Activated CD8-positive, alpha-beta memory T cell treated with anti-CD3 and anti-CD28 coated beads for 1 hour (primary cell): ENCODE data around the gene BIRC2.
A peak's percentile ranks its signal among the peaks of the same experiment; 100 is the strongest.
"Not testable (repeated sequence)": the region's sequence is repeated elsewhere in the genome, so short reads cannot be mapped to it uniquely, and the experiment has no call there.

Experiments
- DNase-seq, 2 donors: peaks; one replicate each; pipeline ENCODE4 v3.0.0-alpha.2; 2020; ENCODE audit warnings: low read depth in 1 of 2; ENCODE audit errors: extremely low read depth in 1 of 2

Gene BIRC2

DNA sequence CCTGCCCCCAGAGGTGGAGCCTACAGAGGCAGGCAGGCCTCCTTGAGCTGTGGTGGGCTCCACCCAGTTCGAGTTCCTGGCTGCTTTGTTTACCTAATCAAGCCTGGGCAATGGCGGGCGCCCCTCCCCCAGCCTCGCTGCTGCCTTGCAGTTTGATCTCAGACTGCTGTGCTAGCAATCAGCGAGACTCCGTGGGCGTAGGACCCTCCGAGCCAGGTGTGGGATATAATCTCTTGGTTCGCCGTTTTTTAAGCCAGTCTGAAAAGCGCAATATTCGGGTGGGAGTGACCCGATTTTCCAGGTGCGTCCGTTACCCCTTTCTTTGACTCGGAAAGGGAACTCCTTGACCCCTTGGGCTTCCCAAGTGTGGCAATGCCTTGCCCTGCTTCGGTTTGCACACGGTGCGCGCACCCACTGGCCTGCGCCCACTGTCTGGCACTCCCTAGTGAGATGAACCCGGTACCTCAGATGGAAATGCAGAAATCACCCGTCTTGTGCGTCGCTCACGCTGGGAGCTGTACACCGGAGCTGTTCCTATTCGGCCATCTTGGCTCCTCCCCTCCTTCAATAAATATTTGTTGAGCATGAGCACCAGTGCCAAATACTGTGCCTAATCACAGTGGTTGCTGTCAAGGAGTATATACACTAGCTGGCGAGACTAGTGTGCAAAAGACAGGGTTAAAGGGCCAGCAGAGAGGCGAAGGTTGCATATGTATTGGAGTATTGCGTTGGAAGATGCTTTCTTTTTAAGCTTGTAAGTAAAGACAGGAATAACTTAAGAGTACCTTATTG lies 27.8 kb downstream of the BIRC2 start:
- not testable (repeated sequence) for DNase-seq

DNA sequence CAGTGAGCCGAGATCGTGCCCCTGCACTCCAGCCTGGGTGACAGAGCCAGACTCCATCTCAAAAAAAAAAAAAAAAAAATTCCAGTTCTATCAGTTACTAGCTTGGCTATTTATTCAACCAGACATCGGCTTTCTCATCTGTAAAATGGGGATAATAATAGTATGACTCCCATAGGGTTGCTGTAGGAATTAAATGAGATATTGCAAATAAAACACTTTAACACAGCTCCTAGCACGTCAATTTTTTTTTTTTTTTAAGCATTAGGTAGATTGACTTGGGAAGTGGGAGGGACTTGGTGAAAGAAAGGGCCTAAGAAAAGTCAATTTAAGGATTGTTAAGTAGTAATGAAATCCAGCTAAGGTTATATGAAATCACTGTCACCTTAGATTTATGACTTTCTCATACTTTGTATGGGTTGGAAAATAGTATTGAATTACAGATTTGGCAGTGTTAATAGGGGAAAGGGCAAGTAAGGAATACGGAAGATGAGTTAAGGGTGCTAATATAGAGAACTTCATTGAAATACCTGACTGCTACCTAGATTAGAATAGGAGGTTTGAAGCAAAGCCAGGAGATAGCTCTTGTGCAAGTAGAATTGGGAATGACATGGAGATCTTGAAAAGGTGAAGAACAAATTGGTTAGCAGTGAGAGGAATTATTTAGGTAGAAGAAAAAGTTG lies 28.8 kb downstream of the BIRC2 start:
- no peak for DNase-seq

DNA sequence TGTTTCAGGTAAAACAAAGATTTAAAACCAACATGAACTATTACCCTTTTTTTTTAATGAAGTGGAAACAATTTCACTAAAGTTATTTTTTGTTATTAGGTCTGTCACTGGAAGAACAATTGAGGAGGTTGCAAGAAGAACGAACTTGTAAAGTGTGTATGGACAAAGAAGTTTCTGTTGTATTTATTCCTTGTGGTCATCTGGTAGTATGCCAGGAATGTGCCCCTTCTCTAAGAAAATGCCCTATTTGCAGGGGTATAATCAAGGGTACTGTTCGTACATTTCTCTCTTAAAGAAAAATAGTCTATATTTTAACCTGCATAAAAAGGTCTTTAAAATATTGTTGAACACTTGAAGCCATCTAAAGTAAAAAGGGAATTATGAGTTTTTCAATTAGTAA lies 30.9 kb downstream of the BIRC2 start:
- DNase-seq = no peak

DNA sequence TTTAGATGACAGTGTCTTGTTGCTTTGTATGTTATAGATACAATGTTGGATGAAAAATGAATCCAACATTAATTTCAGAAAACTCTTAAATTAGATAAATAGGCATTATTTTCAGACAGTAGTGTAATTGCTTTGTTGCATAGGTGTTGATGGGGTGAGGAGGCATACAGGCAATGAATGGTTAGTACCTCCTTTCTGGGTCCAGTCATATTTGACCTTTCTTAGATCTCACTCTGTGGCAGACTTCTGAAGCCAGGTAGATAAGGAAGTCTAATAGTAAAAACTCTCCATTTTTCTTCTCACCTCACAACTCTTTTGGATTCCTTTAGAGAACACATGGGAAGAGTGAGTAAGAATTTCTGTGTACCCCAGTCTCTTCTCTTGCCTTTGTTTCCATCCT lies 31.8 kb downstream of the BIRC2 start:
- no peak for DNase-seq

DNA sequence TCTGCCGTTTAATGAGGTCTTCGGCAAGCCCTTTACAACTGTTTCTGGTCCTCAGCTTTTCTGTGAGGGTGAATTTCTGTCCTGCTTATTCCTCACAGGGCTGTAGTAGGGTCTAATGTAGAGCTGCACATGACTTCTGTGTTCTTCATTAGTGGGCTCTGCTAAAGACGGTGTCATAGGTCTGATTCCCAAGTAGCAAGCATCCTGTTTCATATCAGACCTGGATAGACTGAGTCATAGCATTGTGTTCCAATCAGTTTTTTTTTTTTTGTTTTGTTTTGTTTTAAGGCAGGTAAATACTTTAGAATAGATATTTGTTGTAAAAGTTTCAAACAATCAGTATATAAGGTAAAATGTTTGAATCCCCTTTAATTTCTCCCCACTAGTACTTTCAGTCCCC lies 35.4 kb downstream of the BIRC2 start:
- no peak for DNase-seq

DNA sequence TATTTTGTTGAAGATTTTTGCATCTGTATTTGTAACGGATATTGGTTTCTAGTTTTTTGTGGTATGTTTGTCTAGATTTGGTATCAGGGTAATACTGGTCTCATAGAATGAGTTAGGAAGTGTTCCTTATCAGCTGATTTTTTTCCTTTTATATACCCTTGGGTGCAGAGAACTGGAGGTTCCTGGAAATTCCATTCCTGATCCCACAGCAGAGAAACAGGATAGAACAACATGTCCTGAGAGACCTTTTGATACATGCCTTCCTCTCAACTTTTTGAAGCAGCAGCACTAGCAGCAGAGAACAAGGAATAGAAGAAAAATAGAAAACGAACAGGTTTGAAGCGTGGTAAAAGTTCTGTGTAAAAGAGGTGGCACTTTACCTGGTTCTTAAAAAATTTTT lies 36.8 kb downstream of the BIRC2 start:
- no peak for DNase-seq

DNA sequence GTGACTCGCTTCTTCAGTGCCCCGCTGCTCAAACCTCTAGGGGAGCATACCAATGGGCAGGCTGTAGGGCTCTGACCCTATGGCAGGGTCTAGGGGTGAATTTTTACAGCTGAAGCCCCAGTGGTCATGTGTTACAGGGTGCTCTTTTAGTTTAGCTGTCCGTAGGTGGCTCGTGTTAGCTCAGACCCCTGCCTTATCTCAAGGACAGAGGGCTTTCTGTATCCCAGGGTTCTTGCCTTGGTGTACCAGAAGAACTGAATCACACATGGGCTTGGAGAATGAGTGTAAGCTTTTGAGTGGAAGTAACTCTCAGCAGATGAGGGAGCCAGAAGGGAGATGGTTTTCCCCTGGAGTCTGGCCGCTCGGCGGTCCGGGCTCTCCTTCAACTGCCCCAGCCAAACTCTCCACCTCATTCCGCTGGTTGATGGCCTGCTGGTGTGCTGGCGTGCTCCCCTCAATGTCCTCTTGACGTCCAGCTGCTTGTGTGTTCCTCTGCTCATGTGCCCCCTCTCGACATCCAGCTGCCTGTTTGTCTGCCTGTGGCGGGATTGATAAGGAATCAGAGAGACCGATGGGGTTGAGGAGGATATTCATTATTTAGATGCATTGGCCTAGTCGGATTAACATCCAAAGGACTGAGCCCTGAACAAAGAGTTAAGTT lies 37.5 kb downstream of the BIRC2 start:
- DNase-seq = no peak

DNA sequence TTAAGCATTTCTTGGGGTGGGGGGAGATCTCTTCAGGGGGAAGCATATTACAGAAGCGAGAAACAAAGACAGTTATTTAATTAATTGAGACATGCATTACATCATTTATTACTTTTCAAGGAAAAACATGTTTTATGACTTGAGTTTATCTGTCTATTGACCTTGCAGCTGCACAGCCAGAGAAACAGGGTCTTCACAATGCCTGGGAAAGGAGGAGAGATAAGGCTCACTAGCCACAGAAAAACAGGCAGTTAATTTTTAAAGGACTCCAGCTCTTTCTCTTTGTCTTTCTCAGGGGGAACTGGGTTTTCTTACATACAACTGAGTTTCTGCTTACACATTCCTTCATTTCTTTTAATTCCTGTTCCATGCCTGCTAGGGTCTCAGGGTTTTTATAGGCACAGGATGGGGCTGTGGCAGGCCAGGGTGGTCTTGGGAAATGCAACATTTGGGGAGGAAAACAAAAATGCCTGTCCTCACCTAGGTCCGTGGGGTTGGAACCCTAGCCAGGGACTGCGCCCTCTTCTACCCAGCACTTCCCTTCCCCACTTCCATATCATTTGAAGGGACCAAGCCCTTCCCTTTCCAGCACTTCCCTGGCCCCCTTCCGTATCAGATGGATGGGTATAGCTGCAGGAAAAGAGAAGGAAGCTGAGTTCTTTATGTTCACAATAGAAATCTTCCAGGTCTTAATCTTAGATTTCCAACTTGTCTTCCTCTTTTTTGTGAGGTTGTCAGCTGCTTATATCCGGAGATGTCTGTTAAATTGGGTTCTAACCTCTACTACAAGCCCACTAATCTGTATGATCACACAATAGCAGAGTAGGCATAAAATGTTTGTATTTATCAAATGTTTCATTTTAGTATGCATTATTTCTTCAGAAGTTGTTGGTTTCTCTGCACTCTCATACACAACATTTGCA lies 38.3 kb downstream of the BIRC2 start:
- no peak for DNase-seq

DNA sequence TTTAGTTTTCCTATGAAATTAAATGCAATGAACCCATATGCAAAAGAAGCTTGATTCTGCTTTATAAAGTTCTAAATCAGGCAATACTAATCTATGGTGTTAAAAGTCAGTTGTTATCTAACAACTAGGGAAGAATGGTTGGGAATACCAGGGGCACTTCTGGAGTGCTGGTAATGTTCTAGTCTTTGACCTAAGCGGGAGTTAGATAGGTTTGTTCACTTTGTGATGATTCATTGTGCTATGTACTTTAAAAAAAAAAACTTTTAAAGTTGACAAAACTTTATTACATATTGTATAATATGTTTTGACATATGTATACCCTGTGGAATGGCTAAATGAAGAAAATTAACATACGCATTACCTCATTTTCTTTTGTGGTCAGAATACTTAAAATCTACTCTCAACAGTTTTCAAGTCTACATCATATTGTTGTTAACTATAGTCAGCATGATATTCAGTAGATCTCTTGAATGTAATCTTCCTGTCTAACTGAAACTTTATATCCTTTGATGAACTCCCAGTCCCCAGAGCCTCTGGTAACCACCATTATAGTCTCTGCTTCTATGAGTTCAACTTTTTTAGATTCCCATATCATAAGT lies 39.2 kb downstream of the BIRC2 start:
- no peak for DNase-seq

DNA sequence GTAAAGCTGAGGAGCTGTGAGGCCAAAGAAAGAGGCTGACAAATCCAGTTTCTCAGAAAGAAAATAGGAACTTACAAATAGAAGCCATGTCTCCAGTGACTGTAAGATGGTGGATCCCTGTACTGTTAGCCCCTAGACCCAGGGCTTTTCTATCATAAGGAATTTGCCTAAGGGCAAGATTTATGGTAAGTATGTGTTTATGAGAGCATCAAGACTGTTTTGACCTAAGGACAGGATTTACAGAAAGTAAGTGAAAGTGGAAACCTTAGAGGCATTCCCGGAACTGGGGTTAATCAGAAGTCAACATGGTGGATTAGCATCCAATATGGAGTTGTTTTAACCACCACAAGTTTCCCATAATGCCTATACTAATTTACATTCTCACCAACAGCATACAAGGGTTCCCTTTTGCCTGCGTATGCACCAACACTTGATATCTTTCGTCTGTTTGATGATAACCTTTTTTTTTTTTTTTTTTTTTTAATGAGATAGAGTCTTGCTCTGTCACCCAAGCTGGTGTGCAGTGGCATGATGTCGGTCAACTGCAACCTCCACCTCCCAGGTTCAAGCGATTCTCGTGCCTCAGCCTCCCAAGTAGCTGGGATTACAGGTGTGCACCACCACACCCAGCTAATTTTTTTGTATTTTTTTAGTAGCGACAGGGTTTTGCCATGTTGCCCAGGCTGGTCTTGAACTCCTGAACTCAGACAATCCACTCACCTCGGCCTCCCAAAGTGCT lies 40.2 kb downstream of the BIRC2 start:
- DNase-seq = no peak

DNA sequence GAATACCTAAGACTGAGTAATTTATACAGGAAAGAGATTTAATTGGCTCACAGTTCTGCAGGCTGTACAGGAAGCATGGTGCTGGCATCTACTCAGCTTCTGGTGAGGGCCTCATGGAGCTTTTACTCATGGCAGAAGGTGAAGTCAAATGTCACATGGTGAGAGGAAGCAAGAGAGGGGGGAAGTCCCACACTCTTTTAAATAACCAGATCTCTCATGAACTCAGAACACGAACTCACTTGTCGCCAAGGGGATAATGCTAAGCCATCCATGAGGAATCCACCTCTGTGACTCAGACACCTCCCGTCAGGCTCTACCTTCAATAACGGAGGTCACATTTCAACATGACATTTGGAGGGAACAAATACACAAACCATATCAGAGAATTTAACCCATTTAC lies 42.2 kb downstream of the BIRC2 start:
- no peak for DNase-seq

DNA sequence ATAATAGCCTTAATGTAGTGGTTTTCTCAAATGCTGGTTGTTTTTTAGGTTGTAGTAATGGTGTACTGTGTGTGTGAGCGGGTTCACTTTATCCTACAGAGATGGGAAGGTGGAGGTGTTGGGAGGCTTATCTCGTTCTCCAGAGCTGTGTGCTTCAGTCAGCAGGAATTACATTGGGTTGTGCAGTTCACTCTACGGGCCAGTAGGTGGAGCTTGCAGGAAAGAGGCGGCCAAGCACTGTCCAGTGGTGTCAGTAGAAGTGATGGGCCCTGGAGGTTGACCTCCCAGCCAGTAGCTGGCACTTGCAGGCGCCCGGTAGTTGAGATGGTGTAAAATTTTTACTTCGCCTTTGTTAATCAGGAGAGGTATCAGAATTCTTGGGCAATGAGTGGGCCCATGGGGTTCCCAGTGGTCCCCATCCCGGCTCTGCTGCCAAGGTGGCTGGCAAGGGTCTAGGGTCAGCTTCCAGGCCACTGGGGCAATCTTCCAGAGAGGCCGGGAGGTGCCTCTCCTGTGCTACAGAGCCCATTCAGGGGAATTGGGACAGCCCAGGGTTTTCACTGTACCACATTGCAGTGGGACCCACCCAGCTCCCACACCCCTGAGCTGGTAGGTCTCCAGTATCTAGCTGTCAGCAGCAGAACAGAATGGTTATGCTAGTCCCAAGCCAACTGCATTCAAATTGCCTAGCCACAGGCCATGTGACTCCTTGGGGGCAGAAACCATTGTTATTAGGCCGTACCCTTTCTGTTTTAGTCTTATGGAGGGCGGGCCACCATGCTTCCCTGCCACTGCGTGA lies 43.9 kb downstream of the BIRC2 start:
- peak in 1 of 2 donors; percentile 15 for DNase-seq

DNA sequence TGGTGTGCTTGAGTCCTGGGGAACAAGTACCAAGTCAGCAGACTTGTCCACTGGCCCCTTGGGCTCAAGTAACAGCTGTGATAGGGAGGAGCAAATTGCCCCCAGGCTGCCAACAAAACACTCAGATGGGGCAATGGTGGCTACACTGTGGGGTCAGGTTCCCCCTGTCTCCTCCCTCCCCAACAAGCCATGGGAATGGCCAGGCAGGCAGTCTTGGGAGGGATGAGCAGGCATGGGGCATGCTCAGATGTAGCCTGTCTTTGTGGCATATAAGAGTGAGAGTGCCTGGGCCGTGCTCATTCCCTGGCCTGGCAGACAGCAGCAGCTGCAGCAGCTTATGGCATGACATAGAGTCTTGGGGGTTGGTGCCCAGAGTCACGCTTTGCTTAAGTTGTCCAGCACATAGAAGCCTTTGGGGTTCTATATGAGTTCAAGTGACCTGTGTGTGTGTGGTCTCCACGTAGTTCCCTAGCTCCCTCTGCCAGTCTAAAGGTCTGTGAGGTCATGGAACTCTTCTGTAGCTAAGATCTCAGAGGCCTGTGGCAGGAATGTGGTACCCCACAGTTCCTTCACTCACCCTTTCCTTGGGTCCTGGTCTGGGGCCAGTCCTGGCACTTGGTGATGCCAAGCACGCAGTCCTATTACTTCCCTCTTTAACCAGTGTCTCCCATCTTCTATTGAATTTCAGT lies 44.7 kb downstream of the BIRC2 start:
- no peak for DNase-seq

DNA sequence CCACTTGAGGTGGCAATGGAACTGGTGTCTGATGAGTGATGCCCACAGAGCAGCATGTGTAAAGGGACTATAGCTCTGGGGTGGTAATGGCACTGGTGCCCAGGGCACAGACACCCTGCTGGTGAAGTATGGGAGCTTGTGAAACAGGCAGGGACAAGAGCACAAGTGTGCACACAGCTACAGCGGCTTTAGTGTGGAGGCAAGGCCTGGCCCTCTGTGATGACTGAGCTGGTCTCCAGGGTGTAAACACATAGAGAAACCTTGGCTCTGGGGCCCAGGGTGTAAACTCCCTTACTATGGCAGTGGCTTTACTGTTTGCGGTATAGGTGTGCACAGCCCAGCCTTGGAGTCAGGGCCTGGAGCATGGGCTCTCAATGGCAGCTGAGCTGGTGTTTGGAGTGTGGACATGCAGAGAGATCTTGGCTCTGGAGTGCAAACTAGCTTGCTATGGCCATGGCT lies 46.3 kb downstream of the BIRC2 start:
- DNase-seq = no peak

DNA sequence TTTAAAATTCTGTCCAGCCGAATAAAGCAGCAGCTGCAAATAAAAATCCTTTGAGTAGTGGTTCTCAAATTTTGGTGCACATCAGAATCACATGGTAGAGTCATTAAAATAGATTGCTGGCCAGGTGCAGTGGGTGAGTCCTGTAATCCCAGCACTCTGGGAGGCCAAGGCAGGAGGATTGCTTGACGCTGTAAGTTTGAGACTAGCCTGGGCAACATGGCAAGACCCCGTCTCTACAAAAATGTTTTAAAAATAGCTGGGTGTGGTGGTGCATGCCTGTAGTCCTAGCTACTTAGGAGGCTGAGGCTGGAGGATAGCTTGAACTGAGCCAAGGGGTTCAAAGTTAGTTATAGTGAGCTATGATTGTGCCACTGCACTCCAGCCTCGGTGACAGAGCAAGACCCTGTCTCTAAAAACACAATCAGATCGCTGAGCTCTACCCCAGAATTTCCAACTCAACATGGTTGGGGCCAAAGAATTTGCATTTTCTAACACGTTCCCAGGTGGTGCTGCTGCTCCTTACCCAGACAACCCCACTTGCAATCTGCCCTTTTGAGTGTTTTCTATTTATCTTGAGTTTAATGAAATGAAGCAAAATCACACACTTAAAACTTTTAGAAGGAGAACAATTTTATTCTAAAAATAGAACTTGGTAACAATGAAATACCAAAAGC lies 48.8 kb downstream of the BIRC2 start:
- no peak for DNase-seq

DNA sequence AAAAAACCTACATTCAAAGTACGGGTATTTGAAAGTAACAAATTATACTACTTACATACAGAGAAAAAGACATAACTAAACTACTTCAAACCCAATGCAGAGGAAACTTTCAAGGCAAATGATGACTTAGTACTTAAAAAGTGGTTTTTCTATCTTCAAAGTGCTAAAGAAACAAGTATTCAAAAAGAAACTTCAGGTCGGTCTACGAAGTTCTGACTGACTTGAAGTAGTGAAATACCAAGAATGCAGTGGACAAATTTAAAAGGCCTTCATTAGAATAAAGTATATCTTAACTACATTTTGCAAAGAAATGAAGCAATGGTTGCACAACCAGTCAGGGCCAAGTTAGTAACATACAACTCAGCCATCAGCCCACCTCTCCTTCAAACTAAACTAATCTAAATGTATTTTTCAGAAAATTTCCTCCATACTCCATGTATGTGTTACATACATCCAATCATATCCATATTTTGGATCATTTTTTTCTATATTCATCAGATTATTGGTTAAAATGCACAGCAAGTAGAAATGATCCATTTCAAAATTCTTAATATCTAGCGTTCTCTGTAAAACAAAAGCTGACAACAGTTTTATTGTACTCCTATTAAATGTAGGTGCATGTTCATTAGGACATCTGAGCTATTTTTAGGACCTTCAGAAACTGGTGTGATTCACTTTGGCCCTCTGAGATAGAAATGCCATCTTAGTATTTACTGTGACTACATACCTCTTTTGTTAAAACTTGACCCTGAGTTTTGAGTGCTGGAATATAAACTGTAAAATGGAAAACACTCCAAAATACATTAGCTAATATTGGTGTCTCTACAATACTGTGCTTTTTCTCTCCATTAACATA lies 49.9 kb downstream of the BIRC2 start:
- DNase-seq = no peak

DNA sequence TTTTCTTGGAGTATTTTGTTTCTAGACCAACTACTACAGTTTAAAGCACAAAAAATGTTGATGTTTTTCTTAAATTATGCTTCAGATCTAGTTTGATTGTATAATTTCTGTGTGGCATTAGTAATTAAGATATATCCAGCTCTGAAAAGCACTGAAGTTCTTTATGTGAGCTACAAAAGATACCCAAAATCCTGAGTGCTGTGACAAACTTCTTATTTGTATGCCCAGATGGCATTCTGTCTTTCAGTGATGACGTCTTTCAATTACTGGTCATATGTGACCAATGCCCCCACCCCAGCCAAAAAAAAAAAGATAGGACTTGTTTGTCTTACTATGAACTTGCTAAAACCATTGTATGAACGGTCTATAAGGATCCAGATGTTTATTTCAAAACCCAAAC lies 51.3 kb downstream of the BIRC2 start:
- DNase-seq = no peak
